Measurements from ENCODE around the gene RPS6KB2.

- TF ChIP-seq CTCF (IDR thresholded peaks at IDR 0.05; ENCODE audit: poor library complexity) (no peak), EZH2phosphoT487 (IDR thresholded peaks at IDR 0.05; ENCODE audit: low read depth, severe bottlenecking, unreplicated experiment) (no peak)
Measured at GRCh38 chr11:67400251-67400941, 27.9 kb upstream of the RPS6KB2 start.
